Neural cell (in vitro differentiated cells): ENCODE measurements around the gene IWS1. TPM values are rescaled to one million over a fixed set of nuclear protein-coding genes. Genes with fewer than 3 reads are reported as not detected.
"Not testable (repeated sequence)": the region's sequence is repeated elsewhere in the genome, so short reads cannot be mapped to it uniquely, and the experiment has no call there.

ENCODE experiments used
- H2AFZ ChIP-seq: fragments of 200-600, 300-800 bp; sonication (generic), shearing (Covaris generic); 2 replicates; pipeline ENCODE4 v1.6.0; 2014; ENCODE audit warnings: low read depth, mild to moderate bottlenecking, antibody characterized with exemption, low read length, moderate library complexity
- H3F3A ChIP-seq: fragments of 200-600 bp; shearing (Covaris generic); 2 replicates; pipeline ENCODE4 v1.6.1; 2016; ENCODE audit warnings: mild to moderate bottlenecking, moderate library complexity, mixed read lengths, antibody characterized with exemption, low read length; ENCODE audit not compliant: insufficient read depth, poor library complexity, severe bottlenecking
- H3K27ac ChIP-seq: fragments of 200-600, 300-800 bp; sonication (generic), shearing (Covaris generic); 2 replicates; pipeline ENCODE4 v1.5.1; 2014; ENCODE audit warnings: mild to moderate bottlenecking, low read length, moderate library complexity
- H3K27me3 ChIP-seq: fragments of 300-800, 200-600 bp; sonication (generic), shearing (Covaris generic); 2 replicates; pipeline ENCODE4 v1.6.0; 2014; ENCODE audit warnings: mild to moderate bottlenecking, low read depth, low read length, moderate library complexity; ENCODE audit not compliant: insufficient read depth
- H3K36me3 ChIP-seq: fragments of 300-800, 200-600 bp; sonication (generic), shearing (Covaris generic); 2 replicates; pipeline ENCODE4 v1.5.1; 2014; ENCODE audit warnings: mild to moderate bottlenecking, antibody characterized with exemption, low read length, moderate library complexity; ENCODE audit not compliant: insufficient read depth
- H3K4me2 ChIP-seq: fragments of 300-800, 200-600 bp; sonication (generic), shearing (Covaris generic); 2 replicates; pipeline ENCODE4 v1.6.0; 2014; ENCODE audit warnings: mild to moderate bottlenecking, low read length
- H3K4me3 ChIP-seq: fragments of 300-800, 200-600 bp; sonication (generic), shearing (Covaris generic); 2 replicates; pipeline ENCODE4 v1.5.1; 2014; ENCODE audit warnings: mild to moderate bottlenecking, low read length, moderate library complexity
- H3K79me2 ChIP-seq: fragments of 200-600 bp; shearing (Covaris generic); replicated peaks from 2 replicates; pipeline ENCODE4 v1.6.0; 2014; ENCODE audit warnings: mild to moderate bottlenecking, low read length, moderate library complexity; ENCODE audit not compliant: insufficient read depth
- H3K9ac ChIP-seq: fragments of 300-800, 200-600 bp; sonication (generic), shearing (Covaris generic); 2 replicates; pipeline ENCODE4 v1.6.1; 2016; ENCODE audit warnings: mild to moderate bottlenecking, low read length, mixed read lengths
- H3K9me2 ChIP-seq: fragments of 200-600 bp; shearing (Covaris generic); 2 replicates; pipeline ENCODE4 v1.6.1; 2016; ENCODE audit warnings: mild to moderate bottlenecking, low read length, mixed read lengths; ENCODE audit not compliant: insufficient read depth
- H3K9me3 ChIP-seq: fragments of 200-600, 300-800 bp; sonication (generic), shearing (Covaris generic); 2 replicates; pipeline ENCODE4 v1.6.1; 2016; ENCODE audit warnings: mild to moderate bottlenecking, mixed run types, low read length, moderate library complexity, mixed read lengths
- H4K20me1 ChIP-seq: fragments of 200-600 bp; shearing (Covaris generic); 2 replicates; pipeline ENCODE4 v1.6.1; 2016; ENCODE audit warnings: mild to moderate bottlenecking, mixed run types; ENCODE audit not compliant: insufficient read depth
- CTCF ChIP-seq: fragments of 450-650 bp; IDR thresholded peaks from 2 replicates; pipeline ENCODE4 v1.5.1; 2014; ENCODE audit warnings: antibody characterized with exemption, mild to moderate bottlenecking, moderate library complexity; ENCODE audit not compliant: poor library complexity, severe bottlenecking
- EP300 ChIP-seq: fragments of 450-650 bp; conservative IDR thresholded peaks from 2 replicates; pipeline ENCODE4 v1.6.1; 2014; ENCODE audit warnings: antibody characterized with exemption, mild to moderate bottlenecking, moderate library complexity; ENCODE audit not compliant: poor library complexity, severe bottlenecking
- EZH2 ChIP-seq: fragments of 200-600, 300-800 bp; shearing (Covaris generic), sonication (generic); IDR thresholded peaks from 2 replicates; pipeline ENCODE4 v1.6.1; 2014; ENCODE audit warnings: antibody characterized with exemption, low read length, borderline replicate concordance, mild to moderate bottlenecking; ENCODE audit not compliant: insufficient read depth, poor library complexity, severe bottlenecking
- MXI1 ChIP-seq: fragments of 450-650 bp; conservative IDR thresholded peaks from 2 replicates; pipeline ENCODE4 v1.6.1; 2014; ENCODE audit warnings: antibody characterized with exemption, mild to moderate bottlenecking; ENCODE audit not compliant: poor library complexity, severe bottlenecking
- POLR2AphosphoS5 ChIP-seq: IDR thresholded peaks from 2 replicates; pipeline ENCODE4 v1.6.1; 2012
- RAD21 ChIP-seq: fragments of 450-650 bp; conservative IDR thresholded peaks from 2 replicates; pipeline ENCODE4 v1.6.1; 2014; ENCODE audit warnings: antibody characterized with exemption, mild to moderate bottlenecking, moderate library complexity
- REST ChIP-seq: IDR thresholded peaks from 2 replicates; pipeline ENCODE4 v1.6.1; 2012; ENCODE audit warnings: borderline replicate concordance
- SMC3 ChIP-seq: fragments of 450-650 bp; conservative IDR thresholded peaks from 2 replicates; pipeline ENCODE4 v1.6.1; 2014; ENCODE audit warnings: antibody characterized with exemption, mild to moderate bottlenecking, moderate library complexity; ENCODE audit not compliant: poor library complexity
- TAF1 ChIP-seq: IDR thresholded peaks from 2 replicates; pipeline ENCODE4 v1.6.1; 2012; ENCODE audit warnings: low read depth
- polyA plus RNA-seq: library from polyadenylated mRNA; depleted of rRNA; stranded (reverse); fragments of >200 nt; gene quantifications from 2 replicates; pipeline ENCODE4 v1.2.3, GENCODE V29; 2014

IWS1 gene
- polyA plus RNA-seq, 1 donor from 2014 or later: 49.3 TPM

- no peak overlapping the region for H3K4me2 ChIP-seq
- no peaks in the 10 kb centered on the region for H3F3A ChIP-seq
- no peaks in the 10 kb centered on the region for H3K79me2 ChIP-seq
- TF ChIP-seq RAD21: no peak
- no peak for TF ChIP-seq EP300
- TF ChIP-seq TAF1: no peak
- TF ChIP-seq CTCF: no peak
- TF ChIP-seq POLR2AphosphoS5: no peak
- TF ChIP-seq MXI1: no peak
- no peak for TF ChIP-seq SMC3
- TF ChIP-seq REST: no peak
- no peak for TF ChIP-seq EZH2
- H3K27me3 ChIP-seq: no peaks in the 10 kb centered on the region
- no peaks in the 10 kb centered on the region for H3K9me2 ChIP-seq
- no peak overlapping the region for H2AFZ ChIP-seq
- no peaks in the 10 kb centered on the region for H4K20me1 ChIP-seq
- no peak overlapping the region for H3K9ac ChIP-seq
- H3K9me3 ChIP-seq: no peaks in the 10 kb centered on the region
- H3K36me3 ChIP-seq: no peaks in the 10 kb centered on the region
- H3K27ac ChIP-seq: no peak overlapping the region
- H3K4me3 ChIP-seq: no peak overlapping the region
These were observed 18.9 kb upstream of the IWS1 start for GRCh38 chr2:127545189-127545588.

- H4K20me1 ChIP-seq, H2AFZ ChIP-seq, H3K79me2 ChIP-seq, H3K4me2 ChIP-seq, H3K4me3 ChIP-seq, H3K9me2 ChIP-seq, H3F3A ChIP-seq, H3K36me3 ChIP-seq, H3K9me3 ChIP-seq, H3K27me3 ChIP-seq, H3K9ac ChIP-seq, H3K27ac ChIP-seq: not testable (repeated sequence)
These were observed 16.8 kb upstream of the IWS1 start for GRCh38 chr2:127543013-127543501.

DNA sequence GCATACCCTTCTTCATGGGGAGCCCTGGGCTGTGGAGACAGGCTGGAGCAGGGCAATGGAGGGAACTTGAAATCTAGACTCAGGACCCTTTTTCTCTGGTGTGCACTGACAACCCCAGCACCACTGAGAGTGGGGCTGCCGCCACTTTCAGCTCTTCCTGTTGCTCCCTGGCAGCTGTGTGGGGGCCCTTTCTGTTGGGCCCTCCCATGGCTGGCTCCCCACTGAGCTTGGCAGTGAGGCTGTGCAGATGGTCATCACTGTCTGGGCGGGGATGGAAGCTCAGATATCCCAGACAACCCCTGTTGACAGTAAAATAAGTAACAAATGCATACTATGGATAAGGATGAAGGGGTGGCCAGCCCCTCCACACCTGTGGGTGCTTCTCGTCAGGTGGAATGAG, 15.9 kb upstream of the IWS1 start:
- Histone ChIP-seq H3K9ac (no peak overlapping the region), H3K27ac (no peak overlapping the region), H2AFZ (no peak overlapping the region), H3K9me3 (no peaks in the 10 kb centered on the region), H3K9me2 (no peaks in the 10 kb centered on the region), H3K4me2 (no peak overlapping the region), H3K36me3 (no peaks in the 10 kb centered on the region), H3K27me3 (no peaks in the 10 kb centered on the region), H3F3A (no peaks in the 10 kb centered on the region), H3K4me3 (no peak overlapping the region), H3K79me2 (no peaks in the 10 kb centered on the region), H4K20me1 (no peaks in the 10 kb centered on the region)
- TF ChIP-seq CTCF (no peak), EP300 (no peak), EZH2 (no peak), SMC3 (no peak), RAD21 (no peak), TAF1 (no peak), POLR2AphosphoS5 (no peak), REST (no peak), MXI1 (no peak)
